ENCODE measurements around the gene RNF130. TPM values are rescaled to one million over a fixed set of nuclear protein-coding genes. Genes with fewer than 3 reads are reported as not detected.

RNF130 gene
- polyA plus RNA-seq, 1 donor from 2014 or later = 48.7 TPM

DNA sequence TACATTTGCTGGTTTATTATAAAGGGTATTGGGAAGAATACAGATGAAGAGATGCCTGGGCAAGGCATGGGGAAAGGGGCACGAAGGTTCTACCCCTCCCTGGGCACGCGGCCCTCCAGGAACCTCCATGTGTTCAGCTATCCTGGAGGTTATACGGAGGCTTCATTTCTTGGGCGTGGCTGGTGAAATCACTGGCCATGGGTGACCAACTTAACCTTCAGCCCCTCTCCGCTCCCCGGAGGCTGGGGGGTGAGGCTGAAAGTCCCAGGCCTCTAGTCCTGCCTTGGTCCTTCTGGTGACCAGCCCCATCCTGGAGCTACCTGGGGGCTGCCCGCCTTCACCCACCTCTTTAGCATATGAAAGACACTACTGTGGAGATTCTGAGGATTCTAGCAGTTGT lies 17.0 kb upstream of the RNF130 start:
- TF ChIP-seq RAD21 (conservative IDR thresholded peaks at IDR 0.05) (no peak), SMC3 (conservative IDR thresholded peaks at IDR 0.05; ENCODE audit: poor library complexity) (no peak), CTCF (IDR thresholded peaks at IDR 0.05; ENCODE audit: poor library complexity, severe bottlenecking) (no peak)
- H3K79me2 ChIP-seq (replicated peaks; ENCODE audit: insufficient read depth, low read length) = no peaks in the 10 kb centered on the region
- no peaks in the 10 kb centered on the region for H3K9me2 ChIP-seq (ENCODE audit: insufficient read depth, low read length)
- H2AFZ ChIP-seq (ENCODE audit: low read depth, low read length) = no peak overlapping the region
- no peaks in the 10 kb centered on the region for H3K36me3 ChIP-seq (ENCODE audit: insufficient read depth, low read length)
- no peaks in the 10 kb centered on the region for H3F3A ChIP-seq (ENCODE audit: insufficient read depth, low read length, poor library complexity, severe bottlenecking)
- no peak overlapping the region for H3K4me3 ChIP-seq (ENCODE audit: low read length)
- H3K4me2 ChIP-seq (ENCODE audit: low read length) = no peak overlapping the region
- no peaks in the 10 kb centered on the region for H4K20me1 ChIP-seq (ENCODE audit: insufficient read depth)
- no peaks in the 10 kb centered on the region for H3K27me3 ChIP-seq (ENCODE audit: insufficient read depth, low read depth, low read length)
- H3K9ac ChIP-seq (ENCODE audit: low read length) = no peak overlapping the region
- H3K9me3 ChIP-seq (ENCODE audit: low read length) = no peaks in the 10 kb centered on the region
- H3K27ac ChIP-seq (ENCODE audit: low read length) = no peak overlapping the region

GRCh38 chr5:180086816-180087399 lies 15.3 kb upstream of the RNF130 start:
- no peak overlapping the region for H3K27ac ChIP-seq (ENCODE audit: low read length)
- no peaks in the 10 kb centered on the region for H4K20me1 ChIP-seq (ENCODE audit: insufficient read depth)
- no peak overlapping the region for H2AFZ ChIP-seq (ENCODE audit: low read depth, low read length)
- no peaks in the 10 kb centered on the region for H3K9me2 ChIP-seq (ENCODE audit: insufficient read depth, low read length)
- no peaks in the 10 kb centered on the region for H3K27me3 ChIP-seq (ENCODE audit: insufficient read depth, low read depth, low read length)
- H3K9me3 ChIP-seq (ENCODE audit: low read length) = no peaks in the 10 kb centered on the region
- no peak overlapping the region for H3K4me2 ChIP-seq (ENCODE audit: low read length)
- H3K4me3 ChIP-seq (ENCODE audit: low read length) = no peak overlapping the region
- no peaks in the 10 kb centered on the region for H3F3A ChIP-seq (ENCODE audit: insufficient read depth, low read length, poor library complexity, severe bottlenecking)
- no peaks in the 10 kb centered on the region for H3K79me2 ChIP-seq (replicated peaks; ENCODE audit: insufficient read depth, low read length)
- TF ChIP-seq POLR2AphosphoS5 (IDR thresholded peaks at IDR 0.05) = no peak
- no peaks in the 10 kb centered on the region for H3K36me3 ChIP-seq (ENCODE audit: insufficient read depth, low read length)
- H3K9ac ChIP-seq (ENCODE audit: low read length) = no peak overlapping the region

DNA sequence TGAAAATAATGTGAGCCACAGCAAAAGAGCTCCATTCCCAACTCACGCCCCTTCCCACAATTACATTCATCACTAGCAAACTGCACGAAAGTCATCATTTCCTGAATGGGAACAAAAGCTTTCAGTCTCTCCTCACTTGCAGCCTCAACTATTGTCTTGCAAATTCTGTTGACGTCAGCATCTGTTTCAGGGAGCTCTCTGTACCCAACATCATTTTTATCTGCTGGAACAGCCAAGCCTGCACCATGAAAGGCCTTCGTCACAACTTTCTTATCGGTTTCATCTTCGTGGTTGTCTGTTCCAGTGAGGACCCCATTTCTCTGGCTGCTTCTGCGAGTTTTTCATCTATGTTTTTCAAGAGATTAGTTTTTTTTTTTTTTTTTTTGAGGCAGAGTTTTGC lies 14.3 kb upstream of the RNF130 start:
- Histone ChIP-seq H4K20me1 (ENCODE audit: insufficient read depth) (no peaks in the 10 kb centered on the region), H3K36me3 (ENCODE audit: insufficient read depth, low read length) (no peaks in the 10 kb centered on the region), H2AFZ (ENCODE audit: low read depth, low read length) (no peak overlapping the region), H3K79me2 (replicated peaks; ENCODE audit: insufficient read depth, low read length) (no peaks in the 10 kb centered on the region), H3K9me3 (ENCODE audit: low read length) (no peaks in the 10 kb centered on the region), H3K27me3 (ENCODE audit: insufficient read depth, low read depth, low read length) (no peaks in the 10 kb centered on the region), H3K27ac (ENCODE audit: low read length) (no peak overlapping the region), H3K4me3 (ENCODE audit: low read length) (no peak overlapping the region), H3K9me2 (ENCODE audit: insufficient read depth, low read length) (no peaks in the 10 kb centered on the region), H3F3A (ENCODE audit: insufficient read depth, low read length, poor library complexity, severe bottlenecking) (no peaks in the 10 kb centered on the region), H3K4me2 (ENCODE audit: low read length) (no peak overlapping the region), H3K9ac (ENCODE audit: low read length) (no peak overlapping the region)
- TF ChIP-seq REST (IDR thresholded peaks at IDR 0.05; ENCODE audit: borderline replicate concordance) = no peak
- no peak for TF ChIP-seq POLR2AphosphoS5 (IDR thresholded peaks at IDR 0.05)
- TF ChIP-seq TAF1 (IDR thresholded peaks at IDR 0.05; ENCODE audit: low read depth) = no peak

All from neural cell (in vitro differentiated cells).